Smooth muscle cell (in vitro differentiated cells): ENCODE measurements around the gene UBE2F. TPM values are rescaled to one million over a fixed set of nuclear protein-coding genes. Genes with fewer than 3 reads are reported as not detected.

Source experiments
- DNase-seq: peaks from one replicate; lab custom pipeline; 2025; ENCODE audit not compliant: unreplicated experiment; lab: John Stamatoyannopoulos, UW
- H2AFZ ChIP-seq: fragments of 200-600 bp; sonication (generic); 2 replicates; pipeline ENCODE4 v1.6.0; 2016; ENCODE audit warnings: antibody characterized with exemption, low read depth, mild to moderate bottlenecking
- H3F3A ChIP-seq: fragments of 200-600 bp; sonication (generic); 2 replicates; pipeline ENCODE4 v1.6.0; 2017; ENCODE audit warnings: antibody characterized with exemption, low read depth
- H3K27ac ChIP-seq: fragments of 200-600 bp; sonication (generic); 2 replicates; pipeline ENCODE4 v1.5.1; 2016; ENCODE audit warnings: low read depth, mild to moderate bottlenecking
- H3K27me3 ChIP-seq: fragments of 200-600 bp; sonication (generic); 2 replicates; pipeline ENCODE4 v1.6.1; 2016; ENCODE audit warnings: low read depth, mild to moderate bottlenecking
- H3K36me3 ChIP-seq: fragments of 200-600 bp; sonication (generic); 2 replicates; pipeline ENCODE4 v1.5.1; 2016; ENCODE audit warnings: low read depth
- H3K4me1 ChIP-seq: fragments of 200-600 bp; sonication (generic); 2 replicates; pipeline ENCODE4 v1.5.1; 2016; ENCODE audit warnings: low read depth
- H3K4me2 ChIP-seq: fragments of 200-600 bp; sonication (generic); 2 replicates; pipeline ENCODE4 v1.6.0; 2016; ENCODE audit warnings: mild to moderate bottlenecking
- H3K4me3 ChIP-seq: fragments of 200-600 bp; sonication (generic); 2 replicates; pipeline ENCODE4 v1.5.1; 2016; ENCODE audit warnings: mild to moderate bottlenecking
- H3K79me2 ChIP-seq: fragments of 200-600 bp; sonication (generic); 2 replicates; pipeline ENCODE4 v1.6.0; 2016; ENCODE audit warnings: low read depth, mild to moderate bottlenecking
- H3K9ac ChIP-seq: fragments of 200-600 bp; sonication (generic); 2 replicates; pipeline ENCODE4 v1.6.0; 2016; ENCODE audit warnings: low read depth
- H3K9me3 ChIP-seq: fragments of 200-600 bp; sonication (generic); replicated peaks from 2 replicates; pipeline ENCODE4 v1.5.1; 2016; ENCODE audit warnings: low read depth
- H4K20me1 ChIP-seq: fragments of 200-600 bp; sonication (generic); 2 replicates; pipeline ENCODE4 v1.6.0; 2016; ENCODE audit warnings: low read depth
- WGBS: methylation state at CpG from one replicate; pipeline ENCODE4 v1.1.7; 2016; ENCODE audit warnings: low lambda C conversion rate; 5-methylcytosine and 5-hydroxymethylcytosine counted together
- polyA plus RNA-seq: library from polyadenylated mRNA; unstranded; fragments of >200 nt; fragmentation: Nextera tagmentation; extraction: Ambion mirVana; gene quantifications from 2 replicates; pipeline ENCODE4 v1.2.1, GENCODE V29; 2016
- total RNA-seq: library from RNA; depleted of rRNA; stranded (reverse); fragments of >200 nt; gene quantifications from 2 replicates; pipeline ENCODE4 v1.2.3, GENCODE V29; 2014
- TF ChIP-seq, protein P1 (sequence below): fragments of 200-600 bp; sonication (generic); IDR thresholded peaks from 2 replicates; pipeline ENCODE4 v1.5.1; 2017; ENCODE audit warnings: borderline replicate concordance, mild to moderate bottlenecking, antibody characterized with exemption; ENCODE audit not compliant: insufficient read depth, poor library complexity, severe bottlenecking

Gene UBE2F
- total and polyA plus RNA-seq, 2 experiments from 2014 or later = 52.5 to 94.8 TPM

DNA sequence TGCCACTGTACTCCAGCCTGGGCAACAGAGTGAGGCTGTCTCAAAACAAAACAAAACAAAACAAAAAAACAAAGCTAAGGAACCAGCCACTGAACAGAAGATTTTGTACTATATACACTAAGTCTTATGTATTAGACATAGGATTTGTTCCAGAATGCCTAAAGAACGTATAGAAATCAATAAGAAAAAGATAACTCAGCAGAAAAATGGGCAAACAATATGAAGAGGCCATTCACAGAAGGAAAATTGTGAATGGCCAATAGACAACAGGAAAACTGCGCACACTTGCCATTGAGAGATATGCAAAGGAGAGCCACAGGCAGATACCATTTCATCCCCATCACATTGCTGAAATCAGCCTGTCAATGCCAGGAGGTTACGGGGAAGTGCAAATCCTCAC lies 14.9 kb upstream of the UBE2F start:
- TF ChIP-seq, protein P1, sequence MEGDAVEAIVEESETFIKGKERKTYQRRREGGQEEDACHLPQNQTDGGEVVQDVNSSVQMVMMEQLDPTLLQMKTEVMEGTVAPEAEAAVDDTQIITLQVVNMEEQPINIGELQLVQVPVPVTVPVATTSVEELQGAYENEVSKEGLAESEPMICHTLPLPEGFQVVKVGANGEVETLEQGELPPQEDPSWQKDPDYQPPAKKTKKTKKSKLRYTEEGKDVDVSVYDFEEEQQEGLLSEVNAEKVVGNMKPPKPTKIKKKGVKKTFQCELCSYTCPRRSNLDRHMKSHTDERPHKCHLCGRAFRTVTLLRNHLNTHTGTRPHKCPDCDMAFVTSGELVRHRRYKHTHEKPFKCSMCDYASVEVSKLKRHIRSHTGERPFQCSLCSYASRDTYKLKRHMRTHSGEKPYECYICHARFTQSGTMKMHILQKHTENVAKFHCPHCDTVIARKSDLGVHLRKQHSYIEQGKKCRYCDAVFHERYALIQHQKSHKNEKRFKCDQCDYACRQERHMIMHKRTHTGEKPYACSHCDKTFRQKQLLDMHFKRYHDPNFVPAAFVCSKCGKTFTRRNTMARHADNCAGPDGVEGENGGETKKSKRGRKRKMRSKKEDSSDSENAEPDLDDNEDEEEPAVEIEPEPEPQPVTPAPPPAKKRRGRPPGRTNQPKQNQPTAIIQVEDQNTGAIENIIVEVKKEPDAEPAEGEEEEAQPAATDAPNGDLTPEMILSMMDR = no peak

DNA sequence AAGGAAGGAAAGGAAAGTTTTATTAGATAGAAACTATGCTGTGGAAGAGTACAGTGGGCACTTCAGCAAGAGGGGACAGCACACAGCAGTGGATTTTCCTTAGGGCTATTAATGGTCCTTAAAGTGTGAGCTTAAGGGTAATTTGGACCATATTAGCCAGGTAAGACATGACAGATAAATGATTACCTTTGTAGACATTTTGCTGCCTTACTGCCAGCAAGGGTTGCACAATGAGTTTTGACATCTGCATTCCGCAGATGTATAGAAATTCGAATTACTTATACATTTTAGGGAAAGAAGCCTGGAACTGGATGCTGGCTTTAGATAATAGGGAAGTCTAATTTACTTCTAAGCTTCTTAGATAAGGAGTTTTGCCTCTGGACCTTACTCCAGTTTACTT lies 14.0 kb upstream of the UBE2F start:
- H3K27ac ChIP-seq = no peak overlapping the region
- no peak overlapping the region for H3K4me3 ChIP-seq
- 66% methylated on average over 2 of the region's 2 CpGs for WGBS
- H3K27me3 ChIP-seq = peaks cover 32% of the 10 kb centered on the region
- no peaks in the 10 kb centered on the region for H4K20me1 ChIP-seq
- no peak overlapping the region for H2AFZ ChIP-seq
- DNase-seq = no peak
- H3K4me2 ChIP-seq = no peak overlapping the region
- H3K9ac ChIP-seq = no peak overlapping the region
- TF ChIP-seq, protein P1 = no peak
- H3F3A ChIP-seq = no peaks in the 10 kb centered on the region
- no peaks in the 10 kb centered on the region for H3K9me3 ChIP-seq
- no peaks in the 10 kb centered on the region for H3K4me1 ChIP-seq
- no peaks in the 10 kb centered on the region for H3K79me2 ChIP-seq
- no peaks in the 10 kb centered on the region for H3K36me3 ChIP-seq

More for the DNA sequence above, 14.9 kb upstream of the UBE2F start:
- Histone ChIP-seq H4K20me1 (no peaks in the 10 kb centered on the region), H3K79me2 (no peaks in the 10 kb centered on the region), H3K4me3 (no peak overlapping the region), H3K4me2 (no peak overlapping the region), H3K9me3 (no peaks in the 10 kb centered on the region), H3K4me1 (no peaks in the 10 kb centered on the region), H3K27ac (no peak overlapping the region), H2AFZ (no peak overlapping the region), H3F3A (no peaks in the 10 kb centered on the region), H3K36me3 (no peaks in the 10 kb centered on the region), H3K27me3 (peaks cover 26% of the 10 kb centered on the region), H3K9ac (no peak overlapping the region)
- 79% methylated on average over 3 of the region's 3 CpGs for WGBS
- no peak for DNase-seq

DNA sequence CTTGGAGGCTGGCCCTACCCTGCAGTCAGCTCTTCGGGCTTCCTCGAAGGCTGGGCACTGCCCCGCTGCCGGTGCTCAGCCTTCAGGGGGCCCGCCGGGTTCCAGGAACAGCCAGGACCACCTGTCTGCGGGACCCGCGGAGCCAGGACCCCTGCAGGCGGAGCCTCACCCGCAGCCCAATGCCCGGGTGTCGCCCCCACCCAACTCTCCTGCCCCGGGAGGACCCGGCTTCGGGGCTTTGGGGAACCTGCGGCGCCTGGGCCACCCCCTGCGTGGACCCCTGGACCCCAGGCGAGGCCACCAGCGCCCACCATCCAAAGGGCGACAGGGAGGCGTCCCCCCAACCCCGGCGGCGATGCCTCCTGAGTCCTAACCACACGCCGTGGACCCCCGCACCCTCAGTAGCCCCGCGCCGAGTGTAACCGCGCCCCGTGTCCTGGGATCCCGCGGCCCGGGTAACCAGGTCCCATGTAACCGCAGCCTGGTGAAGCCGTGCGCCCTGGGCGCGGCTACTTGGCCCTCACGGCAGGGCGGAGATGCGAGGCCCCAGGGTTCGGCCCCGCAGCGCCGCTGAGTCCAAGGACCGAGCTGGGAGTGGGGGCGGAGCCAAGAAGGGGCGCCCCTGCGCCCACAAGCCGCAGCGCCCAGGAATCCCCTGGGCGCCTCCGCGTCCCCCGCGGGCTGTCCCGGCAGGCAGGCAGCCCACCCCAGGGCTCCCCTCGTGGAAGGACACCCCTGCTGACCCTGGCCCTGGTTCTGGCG lies 11.0 kb upstream of the UBE2F start:
- H3K27ac ChIP-seq = no peak overlapping the region
- H3K27me3 ChIP-seq = peaks cover 36% of the 10 kb centered on the region
- H3K9ac ChIP-seq = no peak overlapping the region
- peak overlapping the region; percentile 41 for H3K4me3 ChIP-seq
- no peak for DNase-seq
- TF ChIP-seq, protein P1 = no peak
- H4K20me1 ChIP-seq = no peaks in the 10 kb centered on the region
- H3K4me1 ChIP-seq = no peaks in the 10 kb centered on the region
- WGBS = 38% methylated on average over 50 of the region's 64 CpGs
- H3K9me3 ChIP-seq = no peaks in the 10 kb centered on the region
- peak overlapping the region; percentile 81 for H3K4me2 ChIP-seq
- H3F3A ChIP-seq = no peaks in the 10 kb centered on the region
- H2AFZ ChIP-seq = no peak overlapping the region
- no peaks in the 10 kb centered on the region for H3K36me3 ChIP-seq
- no peaks in the 10 kb centered on the region for H3K79me2 ChIP-seq

DNA sequence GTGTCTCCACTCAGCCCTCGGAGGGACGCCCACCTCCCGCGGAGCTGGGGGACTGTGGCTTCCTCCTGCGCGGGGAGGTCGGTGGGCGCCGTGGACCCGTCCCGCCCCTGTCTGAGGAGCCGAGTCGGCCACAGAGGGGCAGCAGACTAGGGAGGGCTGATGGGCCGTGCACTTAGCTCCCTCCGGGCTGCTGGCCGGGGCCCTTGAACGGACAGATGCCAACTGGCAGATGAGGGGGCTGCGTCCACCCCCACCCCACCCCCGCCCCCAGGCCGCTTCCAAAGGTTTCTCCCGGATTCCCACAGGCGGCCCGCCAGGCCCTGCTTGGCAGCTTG lies 10.4 kb upstream of the UBE2F start:
- no peaks in the 10 kb centered on the region for H3K36me3 ChIP-seq
- peak overlapping the region; percentile 41 for H3K4me3 ChIP-seq
- H2AFZ ChIP-seq = no peak overlapping the region
- TF ChIP-seq, protein P1 = no peak
- H3K27me3 ChIP-seq = peaks cover 36% of the 10 kb centered on the region
- 22% methylated on average over 21 of the region's 23 CpGs for WGBS
- H3K27ac ChIP-seq = no peak overlapping the region
- peak overlapping the region; percentile 81 for H3K4me2 ChIP-seq
- H4K20me1 ChIP-seq = no peaks in the 10 kb centered on the region
- no peaks in the 10 kb centered on the region for H3K9me3 ChIP-seq
- no peaks in the 10 kb centered on the region for H3F3A ChIP-seq
- DNase-seq = no peak
- H3K4me1 ChIP-seq = no peaks in the 10 kb centered on the region
- H3K79me2 ChIP-seq = no peaks in the 10 kb centered on the region
- H3K9ac ChIP-seq = no peak overlapping the region
